HL-60 (cell line): ENCODE measurements around the gene ARHGAP23.

ENCODE experiments used
- DNase-seq, 2 experiments: peaks; one replicate each; pipeline ENCODE4 v3.0.0-alpha.2; 2010 to 2020; ENCODE audit warnings: low read depth in 1 of 2, low spot score in 1 of 2
- H3K27ac ChIP-seq: fragments of 250-450 bp; sonication (Bioruptor Pico); replicated peaks from 2 replicates; pipeline ENCODE4 v1.5.1; 2020; ENCODE audit warnings: mild to moderate bottlenecking, moderate library complexity
- H3K27me3 ChIP-seq: fragments of 250-450 bp; sonication (Bioruptor Pico); 2 replicates; pipeline ENCODE4 v1.5.1; 2021; ENCODE audit warnings: mild to moderate bottlenecking, moderate library complexity; ENCODE audit not compliant: insufficient read depth, poor library complexity, severe bottlenecking
- H3K4me3 ChIP-seq: replicated peaks from 2 replicates; pipeline ENCODE4 v1.5.1; 2011; ENCODE audit warnings: mild to moderate bottlenecking, control low read depth, low read length; ENCODE audit not compliant: insufficient read depth
- CTCF ChIP-seq: IDR thresholded peaks from one replicate; pipeline ENCODE4 v1.5.1; 2011; ENCODE audit warnings: low read length, control low read depth, inconsistent platforms; ENCODE audit not compliant: insufficient read depth
- GABPA ChIP-seq: IDR thresholded peaks from 2 replicates; pipeline ENCODE4 v1.6.1; 2012; ENCODE audit warnings: low read depth
- POLR2AphosphoS5 ChIP-seq: IDR thresholded peaks from 2 replicates; pipeline ENCODE4 v1.6.1; 2012; ENCODE audit warnings: low read depth
- REST ChIP-seq: IDR thresholded peaks from 2 replicates; pipeline ENCODE4 v1.6.1; 2012; ENCODE audit warnings: low read depth; ENCODE audit not compliant: insufficient replicate concordance
- SPI1 ChIP-seq: IDR thresholded peaks from 2 replicates; pipeline ENCODE4 v1.6.1; 2012; ENCODE audit warnings: low read depth, mild to moderate bottlenecking, borderline replicate concordance

The ARHGAP23 gene

GRCh38 chr17:38424297-38424972 is 3.8 kb upstream of the ARHGAP23 start:
- no peak overlapping the region for H3K27ac ChIP-seq
- no peak for TF ChIP-seq CTCF
- TF ChIP-seq POLR2AphosphoS5: no peak
- TF ChIP-seq REST: no peak
- no peak for TF ChIP-seq SPI1
- DNase-seq: no peak
- H3K27me3 ChIP-seq: no peaks in the 10 kb centered on the region
- no peak overlapping the region for H3K4me3 ChIP-seq

GRCh38 chr17:38425031-38425430 is 3.2 kb upstream of the ARHGAP23 start:
- DNase-seq: no peak
- H3K4me3 ChIP-seq: no peak overlapping the region
- H3K27ac ChIP-seq: no peak overlapping the region
- H3K27me3 ChIP-seq: no peaks in the 10 kb centered on the region
- no peak for TF ChIP-seq GABPA
- no peak for TF ChIP-seq SPI1
- TF ChIP-seq CTCF: no peak
- TF ChIP-seq REST: no peak
- TF ChIP-seq POLR2AphosphoS5: no peak

GRCh38 chr17:38425744-38426143 is 2.5 kb upstream of the ARHGAP23 start:
- no peak for DNase-seq
- no peak overlapping the region for H3K27ac ChIP-seq
- no peaks in the 10 kb centered on the region for H3K27me3 ChIP-seq
- TF ChIP-seq GABPA: no peak
- no peak for TF ChIP-seq CTCF
- TF ChIP-seq POLR2AphosphoS5: no peak
- no peak for TF ChIP-seq REST
- no peak for TF ChIP-seq SPI1
- no peak overlapping the region for H3K4me3 ChIP-seq
